Mesothelial cell of epicardium (in vitro differentiated cells): ENCODE results near the gene ATAD2B. TPM values are rescaled to one million over a fixed set of nuclear protein-coding genes. Genes with fewer than 3 reads are reported as not detected.

ENCODE experiments used
- DNase-seq, 2 experiments: peaks; one replicate each; pipeline ENCODE4 v3.0.0; 2021; ENCODE audit warnings: low spot score in 2 of 2; ENCODE audit not compliant: unreplicated experiment in 2 of 2
- H3K27ac Mint-ChIP-seq: 2 replicates; pipeline ENCODE4 v1.8.0; 2021; ENCODE audit warnings: mixed read lengths
- H3K27me3 Mint-ChIP-seq: 2 replicates; pipeline ENCODE4 v1.8.0; 2021; ENCODE audit warnings: low read depth, mixed read lengths
- H3K36me3 Mint-ChIP-seq: 2 replicates; pipeline ENCODE4 v1.8.0; 2021; ENCODE audit warnings: mixed read lengths
- H3K4me1 Mint-ChIP-seq: 2 replicates; pipeline ENCODE4 v1.8.0; 2021; ENCODE audit warnings: mixed read lengths
- H3K4me3 Mint-ChIP-seq: 2 replicates; pipeline ENCODE4 v1.8.0; 2021; ENCODE audit warnings: mild to moderate bottlenecking, moderate library complexity, mixed read lengths
- H3K9me3 Mint-ChIP-seq: 2 replicates; pipeline ENCODE4 v1.8.0; 2021; ENCODE audit warnings: mixed read lengths
- total RNA-seq: library from RNA; stranded (reverse); gene quantifications from 3 replicates; pipeline ENCODE4 v1.2.1, GENCODE V29; 2021
- TF ChIP-seq, protein P1 (sequence below): fragments of 200-600 bp; sonication (generic); IDR thresholded peaks from one replicate; pipeline ENCODE4 v1.5.0; 2021; ENCODE audit warnings: antibody characterized with exemption; ENCODE audit not compliant: unreplicated experiment

ATAD2B gene
- total RNA-seq, 1 donor from 2014 or later: 35.6 TPM

- Mint-ChIP-seq H3K9me3 (no peaks in the 10 kb centered on the region), H3K27ac (no peak overlapping the region), H3K4me1 (peaks cover 19% of the 10 kb centered on the region), H3K4me3 (no peak overlapping the region), H3K27me3 (no peaks in the 10 kb centered on the region), H3K36me3 (peaks cover 8% of the 10 kb centered on the region)
- DNase-seq: no peak
- TF ChIP-seq, protein P1, sequence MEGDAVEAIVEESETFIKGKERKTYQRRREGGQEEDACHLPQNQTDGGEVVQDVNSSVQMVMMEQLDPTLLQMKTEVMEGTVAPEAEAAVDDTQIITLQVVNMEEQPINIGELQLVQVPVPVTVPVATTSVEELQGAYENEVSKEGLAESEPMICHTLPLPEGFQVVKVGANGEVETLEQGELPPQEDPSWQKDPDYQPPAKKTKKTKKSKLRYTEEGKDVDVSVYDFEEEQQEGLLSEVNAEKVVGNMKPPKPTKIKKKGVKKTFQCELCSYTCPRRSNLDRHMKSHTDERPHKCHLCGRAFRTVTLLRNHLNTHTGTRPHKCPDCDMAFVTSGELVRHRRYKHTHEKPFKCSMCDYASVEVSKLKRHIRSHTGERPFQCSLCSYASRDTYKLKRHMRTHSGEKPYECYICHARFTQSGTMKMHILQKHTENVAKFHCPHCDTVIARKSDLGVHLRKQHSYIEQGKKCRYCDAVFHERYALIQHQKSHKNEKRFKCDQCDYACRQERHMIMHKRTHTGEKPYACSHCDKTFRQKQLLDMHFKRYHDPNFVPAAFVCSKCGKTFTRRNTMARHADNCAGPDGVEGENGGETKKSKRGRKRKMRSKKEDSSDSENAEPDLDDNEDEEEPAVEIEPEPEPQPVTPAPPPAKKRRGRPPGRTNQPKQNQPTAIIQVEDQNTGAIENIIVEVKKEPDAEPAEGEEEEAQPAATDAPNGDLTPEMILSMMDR: no peak
Measured at GRCh38 chr2:23944976-23945375, 18.1 kb upstream of the ATAD2B start.

GRCh38 chr2:23944527-23944926 is 17.6 kb upstream of the ATAD2B start:
- Mint-ChIP-seq H3K9me3 (no peaks in the 10 kb centered on the region), H3K36me3 (peaks cover 8% of the 10 kb centered on the region), H3K4me1 (peaks cover 19% of the 10 kb centered on the region), H3K27me3 (no peaks in the 10 kb centered on the region), H3K27ac (peak overlapping the region; percentile 7), H3K4me3 (no peak overlapping the region)
- TF ChIP-seq, protein P1: no peak
- no peak for DNase-seq

DNA sequence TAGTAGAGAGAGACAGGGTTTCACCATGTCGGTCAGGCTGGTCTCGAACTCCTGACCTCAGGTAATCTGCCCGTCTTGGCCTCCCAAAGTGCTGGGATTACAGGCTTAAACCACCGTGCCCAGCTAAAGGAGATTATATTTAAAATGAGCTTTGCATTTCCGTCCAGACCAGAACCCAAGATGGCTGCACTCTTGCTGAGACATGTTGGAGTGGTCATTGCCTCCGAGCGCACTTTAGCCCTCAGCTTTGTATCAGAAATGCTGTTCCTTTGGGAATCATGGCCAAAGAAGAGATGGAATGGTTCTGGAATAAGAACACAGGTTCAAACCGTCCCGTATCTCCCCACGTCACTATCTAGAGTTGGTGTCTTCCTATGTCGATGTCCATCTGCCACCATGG is 16.7 kb upstream of the ATAD2B start:
- Mint-ChIP-seq H3K9me3 (no peaks in the 10 kb centered on the region), H3K4me3 (no peak overlapping the region), H3K27me3 (no peaks in the 10 kb centered on the region), H3K36me3 (peaks cover 8% of the 10 kb centered on the region), H3K27ac (no peak overlapping the region), H3K4me1 (peaks cover 27% of the 10 kb centered on the region)
- TF ChIP-seq, protein P1: no peak
- DNase-seq: no peak

DNA sequence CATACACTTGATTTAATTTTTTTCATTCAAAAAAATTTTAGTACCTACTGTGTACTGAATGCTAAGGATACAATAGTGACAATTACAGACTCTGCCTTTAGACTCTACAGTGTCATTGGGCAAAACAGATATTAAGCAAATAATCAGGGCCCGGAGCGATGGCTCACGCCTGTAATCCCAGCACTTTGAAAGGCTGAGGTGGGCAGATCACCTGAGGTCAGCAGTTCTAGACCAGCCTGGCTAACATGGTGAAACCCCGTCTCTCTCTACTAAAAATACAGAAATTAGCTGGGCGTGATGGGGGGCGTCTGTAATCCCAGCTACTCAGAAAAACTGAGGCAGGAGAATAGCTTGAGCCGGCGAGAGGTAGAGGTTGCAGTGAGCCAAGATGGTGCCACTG is 14.7 kb upstream of the ATAD2B start:
- peak overlapping the region; percentile 40 for H3K4me3 Mint-ChIP-seq

GRCh38 chr2:23940718-23941620 is 14.0 kb upstream of the ATAD2B start:
- TF ChIP-seq, protein P1: no peak
- Mint-ChIP-seq H3K36me3 (peaks cover 8% of the 10 kb centered on the region), H3K27me3 (no peaks in the 10 kb centered on the region), H3K27ac (peak overlapping the region; percentile 98), H3K4me1 (peaks cover 28% of the 10 kb centered on the region), H3K4me3 (peak overlapping the region; percentile 93), H3K9me3 (no peaks in the 10 kb centered on the region)
- peak in 1 of 2 experiments; percentile 26 for DNase-seq

More for the DNA sequence above, 14.7 kb upstream of the ATAD2B start:
- TF ChIP-seq, protein P1: no peak
- DNase-seq: no peak
- Mint-ChIP-seq H3K36me3 (peaks cover 8% of the 10 kb centered on the region), H3K27ac (peak overlapping the region; percentile 84), H3K9me3 (no peaks in the 10 kb centered on the region), H3K4me1 (peaks cover 28% of the 10 kb centered on the region), H3K27me3 (no peaks in the 10 kb centered on the region)
